ENCODE data around the gene GNG12. TPM values are rescaled to one million over a fixed set of nuclear protein-coding genes. Genes with fewer than 3 reads are reported as not detected.

GNG12 gene
- total RNA-seq, 1 experiment from 2014 or later = 117 TPM

- H3K4me3 Mint-ChIP-seq (ENCODE audit: unreplicated experiment) = peak overlapping the region; percentile 92
- CTCF ChIA-PET = interaction anchor here (0.6 to 10.4 kb wide), 23 partner anchors 9 to 370 kb away, joined by 3 to 174 read pairs (median 3); no protein-coding TSS in a partner anchor
- no peaks in the 10 kb centered on the region for H3K9me3 Mint-ChIP-seq (ENCODE audit: unreplicated experiment)
- peak overlapping the region; percentile 99 for H3K27ac Mint-ChIP-seq (ENCODE audit: low read depth, unreplicated experiment)
- no peak for DNase-seq (ENCODE audit: unreplicated experiment)
- TSS peak; percentile 60 for BruUV-seq (replicated peaks)
- no peaks in the 10 kb centered on the region for H3K27me3 Mint-ChIP-seq (ENCODE audit: insufficient read depth, unreplicated experiment)
- POLR2A ChIA-PET = interaction anchor here (0.6 to 13.7 kb wide), 30 partner anchors 9 to 776 kb away, joined by 3 to 262 read pairs (median 5); partner anchors contain the start of genes GADD45A and SERBP1
- peaks cover 7% of the 10 kb centered on the region for H3K36me3 Mint-ChIP-seq (ENCODE audit: insufficient read depth, unreplicated experiment)
- intact Hi-C loops (cut with micrococcal nuclease) = loop anchor here (1.0 to 5.0 kb wide), 2 partner anchors 65 to 294 kb away; no protein-coding TSS in a partner anchor
- TF ChIP-seq, protein P1, sequence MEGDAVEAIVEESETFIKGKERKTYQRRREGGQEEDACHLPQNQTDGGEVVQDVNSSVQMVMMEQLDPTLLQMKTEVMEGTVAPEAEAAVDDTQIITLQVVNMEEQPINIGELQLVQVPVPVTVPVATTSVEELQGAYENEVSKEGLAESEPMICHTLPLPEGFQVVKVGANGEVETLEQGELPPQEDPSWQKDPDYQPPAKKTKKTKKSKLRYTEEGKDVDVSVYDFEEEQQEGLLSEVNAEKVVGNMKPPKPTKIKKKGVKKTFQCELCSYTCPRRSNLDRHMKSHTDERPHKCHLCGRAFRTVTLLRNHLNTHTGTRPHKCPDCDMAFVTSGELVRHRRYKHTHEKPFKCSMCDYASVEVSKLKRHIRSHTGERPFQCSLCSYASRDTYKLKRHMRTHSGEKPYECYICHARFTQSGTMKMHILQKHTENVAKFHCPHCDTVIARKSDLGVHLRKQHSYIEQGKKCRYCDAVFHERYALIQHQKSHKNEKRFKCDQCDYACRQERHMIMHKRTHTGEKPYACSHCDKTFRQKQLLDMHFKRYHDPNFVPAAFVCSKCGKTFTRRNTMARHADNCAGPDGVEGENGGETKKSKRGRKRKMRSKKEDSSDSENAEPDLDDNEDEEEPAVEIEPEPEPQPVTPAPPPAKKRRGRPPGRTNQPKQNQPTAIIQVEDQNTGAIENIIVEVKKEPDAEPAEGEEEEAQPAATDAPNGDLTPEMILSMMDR (IDR thresholded peaks at IDR 0.05; ENCODE audit: unreplicated experiment) = no peak
- H3K4me1 Mint-ChIP-seq (ENCODE audit: insufficient read depth, unreplicated experiment) = peaks cover 19% of the 10 kb centered on the region
Observed at GRCh38 chr1:67830928-67831830, 2.1 kb downstream of the GNG12 start.

GRCh38 chr1:67830226-67830625, 3.0 kb downstream of the GNG12 start:
- H3K27ac Mint-ChIP-seq (ENCODE audit: low read depth, unreplicated experiment) = peak overlapping the region; percentile 99
- H3K4me3 Mint-ChIP-seq (ENCODE audit: unreplicated experiment) = peak overlapping the region; percentile 92
- peaks cover 7% of the 10 kb centered on the region for H3K36me3 Mint-ChIP-seq (ENCODE audit: insufficient read depth, unreplicated experiment)
- TF ChIP-seq, protein P1 (IDR thresholded peaks at IDR 0.05; ENCODE audit: unreplicated experiment) = no peak
- POLR2A ChIA-PET = interaction anchor here (0.6 to 13.7 kb wide), 10 partner anchors 10 to 645 kb away, joined by 3 to 262 read pairs (median 9); partner anchors contain the start of gene GADD45A
- BruUV-seq (replicated peaks) = no TSS peak
- no peaks in the 10 kb centered on the region for H3K27me3 Mint-ChIP-seq (ENCODE audit: insufficient read depth, unreplicated experiment)
- peak; percentile 44 for DNase-seq (ENCODE audit: unreplicated experiment)
- no peaks in the 10 kb centered on the region for H3K9me3 Mint-ChIP-seq (ENCODE audit: unreplicated experiment)
- intact Hi-C loops (cut with micrococcal nuclease) = loop anchor here (5.0 kb wide), 1 partner anchor 293 kb away; no protein-coding TSS in a partner anchor
- CTCF ChIA-PET = interaction anchor here (0.5 to 10.4 kb wide), 7 partner anchors 11 to 96 kb away, joined by 3 to 174 read pairs (median 15); no protein-coding TSS in a partner anchor
- H3K4me1 Mint-ChIP-seq (ENCODE audit: insufficient read depth, unreplicated experiment) = peaks cover 13% of the 10 kb centered on the region

- H3K27ac Mint-ChIP-seq (ENCODE audit: low read depth, unreplicated experiment) = no peak overlapping the region
- BruUV-seq (replicated peaks) = no TSS peak
- intact Hi-C loops (cut with micrococcal nuclease) = no loop called here
- no peaks in the 10 kb centered on the region for H3K27me3 Mint-ChIP-seq (ENCODE audit: insufficient read depth, unreplicated experiment)
- no peak overlapping the region for H3K4me3 Mint-ChIP-seq (ENCODE audit: unreplicated experiment)
- ChIA-PET CTCF (interaction anchor here (0.6 to 4.2 kb wide), 4 partner anchors 9 to 280 kb away, joined by 3 to 28 read pairs (median 4); no protein-coding TSS in a partner anchor), POLR2A (interaction anchor here (13.7 kb wide), 1 partner anchor 10 kb away, joined by 262 read pairs; no protein-coding TSS in a partner anchor)
- DNase-seq (ENCODE audit: unreplicated experiment) = no peak
- TF ChIP-seq, protein P1 (IDR thresholded peaks at IDR 0.05; ENCODE audit: unreplicated experiment) = no peak
- no peaks in the 10 kb centered on the region for H3K9me3 Mint-ChIP-seq (ENCODE audit: unreplicated experiment)
- H3K36me3 Mint-ChIP-seq (ENCODE audit: insufficient read depth, unreplicated experiment) = peaks cover 16% of the 10 kb centered on the region
- H3K4me1 Mint-ChIP-seq (ENCODE audit: insufficient read depth, unreplicated experiment) = peaks cover 20% of the 10 kb centered on the region
Observed at GRCh38 chr1:67827688-67828087, 5.6 kb downstream of the GNG12 start.

- H3K27ac Mint-ChIP-seq (ENCODE audit: low read depth, unreplicated experiment) = no peak overlapping the region
- POLR2A ChIA-PET = no interaction called here
- TF ChIP-seq, protein P1 (IDR thresholded peaks at IDR 0.05; ENCODE audit: unreplicated experiment) = no peak
Observed at GRCh38 chr1:67825591-67825990, 7.7 kb downstream of the GNG12 start.

More at GRCh38 chr1:67825591-67825990, 7.7 kb downstream of the GNG12 start:
- Mint-ChIP-seq H3K9me3 (ENCODE audit: unreplicated experiment) (no peaks in the 10 kb centered on the region), H3K4me1 (ENCODE audit: insufficient read depth, unreplicated experiment) (peaks cover 20% of the 10 kb centered on the region), H3K36me3 (ENCODE audit: insufficient read depth, unreplicated experiment) (peaks cover 25% of the 10 kb centered on the region), H3K27me3 (ENCODE audit: insufficient read depth, unreplicated experiment) (no peaks in the 10 kb centered on the region), H3K4me3 (ENCODE audit: unreplicated experiment) (no peak overlapping the region)
- intact Hi-C loops (cut with micrococcal nuclease) = no loop called here
- CTCF ChIA-PET = interaction anchor here (1.2 kb wide), 1 partner anchor 62 kb away, joined by 3 read pairs; no protein-coding TSS in a partner anchor
- no peak for DNase-seq (ENCODE audit: unreplicated experiment)
- BruUV-seq (replicated peaks) = no TSS peak

Measured in MCF 10A (cell line).